ENCODE data around the gene C15orf39. TPM values are rescaled to one million over a fixed set of nuclear protein-coding genes. Genes with fewer than 3 reads are reported as not detected.
"Not testable (repeated sequence)": the region's sequence is repeated elsewhere in the genome, so short reads cannot be mapped to it uniquely, and the experiment has no call there.

The C15orf39 gene
- 117 and 122 TPM in 2 replicates for total RNA-seq

GRCh38 chr15:75201616-75202250 lies at the start of gene C15orf39:
C15orf39 (plus strand) TSS chr15:75201882; CDS start chr15:75206049, 4,167 bp downstream.
- intact Hi-C loops (cut with micrococcal nuclease), result loop anchor here (1.0 to 10.0 kb wide), 11 partner anchors 70 to 1136 kb away; partner anchors contain the start of genes CLK3, COX5A, EDC3 and ISL2

GRCh38 chr15:75152382-75153079 lies 49.2 kb upstream of the C15orf39 start:
- intact Hi-C loops (cut with micrococcal nuclease), result no loop called here

- intact Hi-C loops (cut with micrococcal nuclease), result no loop called here
Measured at GRCh38 chr15:75153087-75153486, 48.6 kb upstream of the C15orf39 start.

GRCh38 chr15:75153565-75154276 lies 48.0 kb upstream of the C15orf39 start:
- intact Hi-C loops (cut with micrococcal nuclease), result no loop called here

- intact Hi-C loops (cut with micrococcal nuclease), result no loop called here
Measured at GRCh38 chr15:75154461-75155062, 47.1 kb upstream of the C15orf39 start.

- intact Hi-C loops (cut with micrococcal nuclease), result no loop called here
Measured at GRCh38 chr15:75156326-75157215, 45.1 kb upstream of the C15orf39 start.

GRCh38 chr15:75158402-75158801 lies 43.3 kb upstream of the C15orf39 start:
- intact Hi-C loops (cut with micrococcal nuclease), result no loop called here

- intact Hi-C loops (cut with micrococcal nuclease), result no loop called here
Measured at GRCh38 chr15:75159244-75159643, 42.4 kb upstream of the C15orf39 start.

GRCh38 chr15:75161106-75161916 lies 40.4 kb upstream of the C15orf39 start:
- intact Hi-C loops (cut with micrococcal nuclease), result no loop called here

- intact Hi-C loops (cut with micrococcal nuclease), result no loop called here
Measured at GRCh38 chr15:75161917-75162414, 39.7 kb upstream of the C15orf39 start.

GRCh38 chr15:75163150-75163564 lies 38.5 kb upstream of the C15orf39 start:
- intact Hi-C loops (cut with micrococcal nuclease), result no loop called here

GRCh38 chr15:75164625-75165350 lies 36.9 kb upstream of the C15orf39 start:
- intact Hi-C loops (cut with micrococcal nuclease), result no loop called here

- intact Hi-C loops (cut with micrococcal nuclease), result not testable (repeated sequence)
Measured at GRCh38 chr15:75166489-75167063, 35.1 kb upstream of the C15orf39 start.

- intact Hi-C loops (cut with micrococcal nuclease), result no loop called here
Measured at GRCh38 chr15:75167588-75168350, 33.9 kb upstream of the C15orf39 start.

GRCh38 chr15:75168374-75168773 lies 33.3 kb upstream of the C15orf39 start:
- intact Hi-C loops (cut with micrococcal nuclease), result no loop called here

- intact Hi-C loops (cut with micrococcal nuclease), result loop anchor here (2.0 kb wide), 1 partner anchor 39 kb away; no protein-coding TSS in a partner anchor
Measured at GRCh38 chr15:75170203-75170602, 31.5 kb upstream of the C15orf39 start.

GRCh38 chr15:75170711-75171341 lies 30.9 kb upstream of the C15orf39 start:
- intact Hi-C loops (cut with micrococcal nuclease), result loop anchor here (2.0 kb wide), 1 partner anchor 40 kb away; no protein-coding TSS in a partner anchor

All from T-helper 1 cell treated with Interleukin-12 subunit alpha and Interleukin-12 subunit beta and Interleukin-4 antibody, amounts not matched to agents 30 ng/mL and 1 ng/mL, for 36 hours (primary cell).